IPS-18a (cell line): ENCODE results near the gene PHETA1.

Experiments
- H3K27ac ChIP-seq: one replicate; pipeline ENCODE4 v1.5.1; 2013; ENCODE audit warnings: low read length
- H3K27me3 ChIP-seq: one replicate; pipeline ENCODE4 v1.6.1; 2013; ENCODE audit warnings: mild to moderate bottlenecking, low read length; ENCODE audit not compliant: control insufficient read depth, insufficient read depth
- H3K36me3 ChIP-seq: one replicate; pipeline ENCODE4 v1.6.1; 2013; ENCODE audit warnings: low read depth, low read length; ENCODE audit not compliant: control insufficient read depth
- H3K4me1 ChIP-seq: one replicate; pipeline ENCODE4 v1.6.1; 2013; ENCODE audit warnings: low read depth, low read length; ENCODE audit not compliant: control insufficient read depth
- H3K4me3 ChIP-seq: one replicate; pipeline ENCODE4 v1.5.1; 2013; ENCODE audit warnings: low read length
- H3K9ac ChIP-seq: one replicate; pipeline ENCODE4 v1.6.1; 2013; ENCODE audit warnings: mild to moderate bottlenecking, low read length, moderate library complexity
- H3K9me3 ChIP-seq: one replicate; pipeline ENCODE4 v1.6.1; 2013; ENCODE audit warnings: low read depth, low read length; ENCODE audit not compliant: control insufficient read depth

Gene PHETA1

GRCh38 chr12:111321317-111321716, 47.6 kb downstream of the PHETA1 start:
- Histone ChIP-seq H3K9me3 (no peaks in the 10 kb centered on the region), H3K4me1 (no peaks in the 10 kb centered on the region), H3K4me3 (no peak overlapping the region), H3K36me3 (no peaks in the 10 kb centered on the region), H3K27ac (no peak overlapping the region), H3K9ac (no peak overlapping the region), H3K27me3 (no peaks in the 10 kb centered on the region)

GRCh38 chr12:111320258-111321050, 48.4 kb downstream of the PHETA1 start:
- H3K4me3 ChIP-seq, result no peak overlapping the region
- H3K36me3 ChIP-seq, result no peaks in the 10 kb centered on the region
- H3K4me1 ChIP-seq, result no peaks in the 10 kb centered on the region
- no peak overlapping the region for H3K9ac ChIP-seq
- H3K27ac ChIP-seq, result no peak overlapping the region
- no peaks in the 10 kb centered on the region for H3K9me3 ChIP-seq
- no peaks in the 10 kb centered on the region for H3K27me3 ChIP-seq

GRCh38 chr12:111319600-111320257, 49.2 kb downstream of the PHETA1 start:
- no peaks in the 10 kb centered on the region for H3K36me3 ChIP-seq
- H3K9me3 ChIP-seq, result no peaks in the 10 kb centered on the region
- no peak overlapping the region for H3K4me3 ChIP-seq
- H3K27me3 ChIP-seq, result no peaks in the 10 kb centered on the region
- no peaks in the 10 kb centered on the region for H3K4me1 ChIP-seq
- H3K27ac ChIP-seq, result no peak overlapping the region
- H3K9ac ChIP-seq, result no peak overlapping the region

GRCh38 chr12:111318450-111318849, 50.4 kb downstream of the PHETA1 start:
- Histone ChIP-seq H3K4me1 (no peaks in the 10 kb centered on the region), H3K4me3 (no peak overlapping the region), H3K9ac (no peak overlapping the region), H3K27ac (no peak overlapping the region), H3K9me3 (no peaks in the 10 kb centered on the region), H3K27me3 (no peaks in the 10 kb centered on the region), H3K36me3 (no peaks in the 10 kb centered on the region)

GRCh38 chr12:111316671-111317070, 52.2 kb downstream of the PHETA1 start:
- Histone ChIP-seq H3K27ac (no peak overlapping the region), H3K9me3 (no peaks in the 10 kb centered on the region), H3K36me3 (no peaks in the 10 kb centered on the region), H3K27me3 (no peaks in the 10 kb centered on the region), H3K4me1 (no peaks in the 10 kb centered on the region), H3K9ac (no peak overlapping the region), H3K4me3 (no peak overlapping the region)

- H3K9ac ChIP-seq, result no peak overlapping the region
- no peak overlapping the region for H3K27ac ChIP-seq
- H3K4me3 ChIP-seq, result no peak overlapping the region
- no peaks in the 10 kb centered on the region for H3K4me1 ChIP-seq
- no peaks in the 10 kb centered on the region for H3K36me3 ChIP-seq
- no peaks in the 10 kb centered on the region for H3K9me3 ChIP-seq
- no peaks in the 10 kb centered on the region for H3K27me3 ChIP-seq
Observed at GRCh38 chr12:111314953-111315539, 53.8 kb downstream of the PHETA1 start.

- no peak overlapping the region for H3K27ac ChIP-seq
- no peaks in the 10 kb centered on the region for H3K36me3 ChIP-seq
- H3K27me3 ChIP-seq, result no peaks in the 10 kb centered on the region
- H3K9me3 ChIP-seq, result no peaks in the 10 kb centered on the region
- no peak overlapping the region for H3K9ac ChIP-seq
- H3K4me1 ChIP-seq, result no peaks in the 10 kb centered on the region
- no peak overlapping the region for H3K4me3 ChIP-seq
Observed at GRCh38 chr12:111313833-111314259, 55.0 kb downstream of the PHETA1 start.

GRCh38 chr12:111312708-111313107, 56.2 kb downstream of the PHETA1 start:
- Histone ChIP-seq H3K27me3 (no peaks in the 10 kb centered on the region), H3K36me3 (no peaks in the 10 kb centered on the region), H3K27ac (no peak overlapping the region), H3K4me3 (no peak overlapping the region), H3K9ac (no peak overlapping the region), H3K4me1 (no peaks in the 10 kb centered on the region), H3K9me3 (no peaks in the 10 kb centered on the region)

GRCh38 chr12:111312016-111312415, 56.9 kb downstream of the PHETA1 start:
- no peak overlapping the region for H3K9ac ChIP-seq
- H3K4me3 ChIP-seq, result no peak overlapping the region
- H3K4me1 ChIP-seq, result no peaks in the 10 kb centered on the region
- no peak overlapping the region for H3K27ac ChIP-seq
- H3K27me3 ChIP-seq, result no peaks in the 10 kb centered on the region
- H3K9me3 ChIP-seq, result no peaks in the 10 kb centered on the region
- H3K36me3 ChIP-seq, result no peaks in the 10 kb centered on the region

GRCh38 chr12:111311011-111311410, 57.9 kb downstream of the PHETA1 start:
- Histone ChIP-seq H3K27me3 (no peaks in the 10 kb centered on the region), H3K4me1 (no peaks in the 10 kb centered on the region), H3K9me3 (no peaks in the 10 kb centered on the region), H3K4me3 (no peak overlapping the region), H3K36me3 (no peaks in the 10 kb centered on the region), H3K9ac (no peak overlapping the region), H3K27ac (no peak overlapping the region)
